Left ventricle myocardium inferior (tissue), 1 donor: ENCODE results near the gene SUPT6H. TPM values are rescaled to one million over a fixed set of nuclear protein-coding genes. Genes with fewer than 3 reads are reported as not detected.
A peak's percentile ranks its signal among the peaks of the same experiment; 100 is the strongest.

Source experiments
- DNase-seq: peaks from one replicate; pipeline ENCODE4 v3.0.0-alpha.2; 2020
- H3K27ac ChIP-seq: fragments of 200-600 bp; replicated peaks from 2 replicates; pipeline ENCODE4 v1.8.0; 2021
- H3K27me3 ChIP-seq: fragments of 200-600 bp; 2 replicates; pipeline ENCODE4 v1.8.0; 2021; ENCODE audit warnings: low read depth
- H3K36me3 ChIP-seq: fragments of 200-600 bp; 2 replicates; pipeline ENCODE4 v1.8.0; 2021
- H3K4me1 ChIP-seq: fragments of 200-600 bp; 2 replicates; pipeline ENCODE4 v1.8.0; 2021
- H3K4me3 ChIP-seq: fragments of 200-600 bp; 2 replicates; pipeline ENCODE4 v1.8.0; 2021; ENCODE audit warnings: mild to moderate bottlenecking, moderate library complexity
- H3K9me3 ChIP-seq: fragments of 200-600 bp; replicated peaks from 2 replicates; pipeline ENCODE4 v1.8.0; 2021
- intact Hi-C: fragments of 100-400 bp; cut with micrococcal nuclease; formaldehyde crosslinking; loops from one replicate; pipeline ENCODE4 v1.11.0; 2022
- total RNA-seq: library from RNA; stranded (reverse); fragmentation: NEBNext Ultra II Directional; extraction: Animal tissue kit (Norgen Biotek cat#: 25700); gene quantifications from one replicate; pipeline ENCODE4 v1.2.1, GENCODE V29; 2021
- TF ChIP-seq, protein P1 (sequence below): fragments of 200-600 bp; IDR thresholded peaks from 2 replicates; pipeline ENCODE4 v1.8.0; 2021; ENCODE audit warnings: antibody characterized with exemption, mild to moderate bottlenecking, borderline replicate concordance
- donor health status: DM: no; HTN: yes; CAD: no; lungs with severe emphysema.

SUPT6H gene
- total RNA-seq, 1 donor from 2014 or later: 44.8 TPM

DNA sequence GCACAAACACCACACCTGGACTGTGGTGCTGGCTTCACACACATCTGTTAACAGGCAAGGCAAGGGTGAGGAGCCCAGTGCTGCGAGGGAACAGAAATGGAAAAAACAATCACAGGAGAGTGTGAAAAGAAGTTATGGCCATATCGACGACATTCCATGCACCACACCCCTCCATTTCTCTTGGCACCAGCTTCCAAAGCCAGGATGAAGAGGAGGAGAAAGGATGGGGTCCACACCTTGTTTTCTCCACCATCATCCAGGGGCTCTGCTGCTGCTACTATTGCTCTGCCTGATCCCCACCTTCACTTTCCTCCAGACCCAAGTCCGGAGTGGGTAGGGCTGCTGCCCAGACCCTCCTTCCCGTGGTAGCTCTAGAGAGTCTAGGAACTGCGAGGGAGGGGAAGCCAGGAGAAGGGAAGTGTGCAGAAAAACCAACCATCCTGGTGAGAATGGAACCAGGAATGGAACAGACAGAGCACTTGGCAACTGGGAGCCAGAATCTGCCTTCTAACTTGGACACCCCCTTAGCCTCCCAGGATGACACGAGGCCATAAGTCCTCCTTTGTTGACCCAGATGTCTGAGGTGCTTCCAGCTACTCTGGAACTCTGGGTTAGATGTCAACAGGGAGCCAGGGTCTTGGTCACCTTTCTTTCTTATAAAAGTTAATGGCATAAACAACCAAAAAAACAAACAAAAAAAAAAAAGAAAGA lies 50.9 kb downstream of the SUPT6H start:
- H3K4me1 ChIP-seq: peaks cover 47% of the 10 kb centered on the region
- H3K27ac ChIP-seq: peak overlapping the region; percentile 95
- DNase-seq: no peak

DNA sequence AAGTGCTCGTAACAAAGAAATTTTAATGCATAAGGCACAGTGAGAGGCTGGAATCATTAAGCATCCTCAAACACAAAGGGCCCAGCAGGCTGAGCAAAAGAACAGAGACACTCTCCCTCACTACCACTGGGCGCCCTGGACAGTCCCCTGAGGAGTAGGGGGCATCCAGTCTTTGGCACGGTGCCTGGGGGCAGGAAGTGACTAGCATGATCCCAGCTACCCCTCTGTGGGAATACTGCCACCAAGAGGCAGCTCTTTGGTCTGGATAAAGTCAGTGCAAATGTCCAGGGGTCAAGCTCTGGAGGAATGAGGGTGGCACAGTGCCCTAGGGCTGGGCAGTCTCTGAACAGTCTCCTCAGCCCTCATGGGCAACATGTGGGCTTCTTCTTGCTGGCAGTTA lies 52.3 kb downstream of the SUPT6H start:
- Histone ChIP-seq H3K4me1 (peaks cover 61% of the 10 kb centered on the region), H3K9me3 (no peaks in the 10 kb centered on the region), H3K27ac (no peak overlapping the region), H3K27me3 (peaks cover 19% of the 10 kb centered on the region), H3K4me3 (no peak overlapping the region), H3K36me3 (peaks cover 18% of the 10 kb centered on the region)
- TF ChIP-seq, protein P1, sequence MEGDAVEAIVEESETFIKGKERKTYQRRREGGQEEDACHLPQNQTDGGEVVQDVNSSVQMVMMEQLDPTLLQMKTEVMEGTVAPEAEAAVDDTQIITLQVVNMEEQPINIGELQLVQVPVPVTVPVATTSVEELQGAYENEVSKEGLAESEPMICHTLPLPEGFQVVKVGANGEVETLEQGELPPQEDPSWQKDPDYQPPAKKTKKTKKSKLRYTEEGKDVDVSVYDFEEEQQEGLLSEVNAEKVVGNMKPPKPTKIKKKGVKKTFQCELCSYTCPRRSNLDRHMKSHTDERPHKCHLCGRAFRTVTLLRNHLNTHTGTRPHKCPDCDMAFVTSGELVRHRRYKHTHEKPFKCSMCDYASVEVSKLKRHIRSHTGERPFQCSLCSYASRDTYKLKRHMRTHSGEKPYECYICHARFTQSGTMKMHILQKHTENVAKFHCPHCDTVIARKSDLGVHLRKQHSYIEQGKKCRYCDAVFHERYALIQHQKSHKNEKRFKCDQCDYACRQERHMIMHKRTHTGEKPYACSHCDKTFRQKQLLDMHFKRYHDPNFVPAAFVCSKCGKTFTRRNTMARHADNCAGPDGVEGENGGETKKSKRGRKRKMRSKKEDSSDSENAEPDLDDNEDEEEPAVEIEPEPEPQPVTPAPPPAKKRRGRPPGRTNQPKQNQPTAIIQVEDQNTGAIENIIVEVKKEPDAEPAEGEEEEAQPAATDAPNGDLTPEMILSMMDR: no peak
- no peak for DNase-seq
- intact Hi-C loops: no loop called here

More for the DNA sequence above, 50.9 kb downstream of the SUPT6H start:
- Histone ChIP-seq H3K9me3 (no peaks in the 10 kb centered on the region), H3K27me3 (peaks cover 14% of the 10 kb centered on the region), H3K4me3 (no peak overlapping the region), H3K36me3 (peaks cover 18% of the 10 kb centered on the region)
- TF ChIP-seq, protein P1: no peak
- intact Hi-C loops: no loop called here

DNA sequence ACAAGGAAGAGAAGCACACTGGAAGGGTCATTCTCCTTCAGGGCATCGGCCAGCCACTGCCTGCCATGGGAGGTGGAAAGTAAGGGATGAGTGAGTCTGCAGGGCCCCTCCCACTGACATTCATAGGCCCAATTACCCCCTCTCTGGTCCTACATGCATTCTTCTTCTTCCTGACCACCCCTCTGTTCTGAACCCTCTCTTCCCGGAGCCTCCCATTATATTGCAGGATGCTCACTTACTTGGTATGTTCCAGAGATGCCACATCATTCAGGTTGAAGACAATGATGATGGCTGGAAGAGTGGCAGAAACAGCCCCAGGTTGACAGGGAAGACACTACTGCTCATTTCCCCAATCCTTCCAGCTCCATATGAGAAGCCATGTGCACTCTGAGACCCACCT lies 53.2 kb downstream of the SUPT6H start:
- DNase-seq: no peak
- Histone ChIP-seq H3K27me3 (peaks cover 19% of the 10 kb centered on the region), H3K9me3 (no peaks in the 10 kb centered on the region), H3K27ac (no peak overlapping the region), H3K36me3 (peaks cover 18% of the 10 kb centered on the region), H3K4me3 (no peak overlapping the region), H3K4me1 (peaks cover 60% of the 10 kb centered on the region)
- intact Hi-C loops: no loop called here
- TF ChIP-seq, protein P1: no peak

DNA sequence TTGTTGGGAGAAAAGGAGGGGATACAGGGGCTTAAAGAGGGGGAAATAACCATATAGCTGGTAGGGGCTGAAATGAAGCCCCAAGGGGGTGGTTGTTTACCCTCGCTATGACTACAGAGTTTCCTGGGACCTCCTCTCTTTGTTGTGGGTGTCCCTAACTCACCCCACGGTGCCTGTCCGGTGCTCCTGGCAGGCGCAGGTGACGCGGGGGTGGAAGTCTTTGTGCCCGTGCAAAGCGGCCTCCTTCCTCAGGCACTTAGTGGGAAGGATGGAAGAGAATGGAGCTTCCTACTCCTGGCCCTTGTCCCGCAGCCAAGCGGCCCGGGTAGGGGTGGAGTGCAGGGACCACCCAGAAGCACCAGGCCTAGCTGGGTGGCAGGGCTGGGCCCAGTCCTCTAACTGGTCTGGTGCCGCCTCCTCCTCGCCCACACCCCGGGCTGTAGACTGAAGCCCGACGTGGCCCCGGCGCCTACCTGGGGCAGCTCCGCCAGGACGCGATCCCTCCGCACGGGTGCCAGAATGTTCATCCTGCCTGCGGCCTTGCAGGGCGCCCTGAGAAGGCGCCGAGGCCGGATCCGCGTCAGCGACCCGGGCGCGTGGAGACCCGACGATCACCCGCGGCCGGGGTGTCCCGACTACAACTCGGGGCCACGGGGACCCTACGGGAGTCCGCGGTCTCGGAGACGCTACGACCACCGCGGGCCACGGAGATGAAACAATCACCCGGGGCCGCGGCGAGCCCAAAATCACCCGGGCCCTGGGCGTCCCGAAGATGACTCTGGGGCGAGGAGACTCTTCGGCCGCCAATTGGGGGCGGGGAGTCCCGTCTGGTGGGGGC lies 55.0 kb downstream of the SUPT6H start:
- peak; percentile 34 for DNase-seq
- Histone ChIP-seq H3K4me3 (peak overlapping the region; percentile 82), H3K9me3 (no peaks in the 10 kb centered on the region), H3K36me3 (peaks cover 30% of the 10 kb centered on the region), H3K4me1 (peaks cover 66% of the 10 kb centered on the region), H3K27me3 (peaks cover 19% of the 10 kb centered on the region), H3K27ac (peak overlapping the region; percentile 86)
- TF ChIP-seq, protein P1: no peak
- intact Hi-C loops: no loop called here

DNA sequence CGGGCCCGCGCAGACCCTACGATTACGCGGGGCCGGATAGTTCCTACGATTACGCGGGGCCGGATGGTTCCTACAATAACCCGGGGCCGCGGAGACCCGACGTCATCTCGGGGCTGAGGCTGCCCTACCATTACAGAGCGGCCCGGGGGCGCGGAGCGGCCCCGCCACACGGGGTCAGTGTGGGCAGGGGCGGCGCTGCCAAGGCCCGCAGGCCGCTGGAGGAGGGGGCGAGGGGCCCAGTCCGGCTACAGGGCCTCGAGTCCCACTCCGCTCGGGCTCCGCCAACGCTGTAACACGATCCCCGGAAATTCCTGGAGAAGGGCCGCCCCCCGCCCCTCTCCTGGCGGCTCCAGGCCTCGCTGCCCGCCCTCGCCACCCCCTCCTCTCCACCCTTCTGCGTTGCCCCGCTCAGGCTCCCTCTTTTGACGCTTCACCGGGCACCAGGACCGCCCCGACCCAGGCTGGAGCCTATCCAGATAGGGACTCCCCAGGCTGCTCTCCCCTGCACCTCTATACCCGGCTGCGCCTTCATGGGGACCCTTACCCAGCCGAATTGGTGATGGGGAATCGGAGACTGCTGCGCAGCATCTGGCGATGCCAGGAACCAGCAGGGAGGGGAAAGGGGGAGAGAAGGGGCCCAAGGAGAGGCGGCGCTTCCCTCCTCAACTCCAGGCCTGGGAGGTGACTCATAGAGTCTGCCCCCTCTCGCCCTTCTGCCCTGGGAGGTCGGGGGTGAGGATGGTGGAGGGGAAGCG lies 55.8 kb downstream of the SUPT6H start, which contains the start of gene RAB34:
RAB34 (minus strand) TSS at position 291 of the 755 bp plus-strand sequence. CDS start 602 bp downstream, outside the sequence.
- Histone ChIP-seq H3K4me3 (peak within 1 kb of the TSS; percentile 82), H3K4me1 (peaks cover 66% of the 10 kb centered on the region), H3K27me3 (peaks cover 19% of the 10 kb centered on the region), H3K27ac (peak within 1 kb of the TSS; percentile 86), H3K9me3 (no peaks in the 10 kb centered on the region), H3K36me3 (peaks cover 38% of the 10 kb centered on the region)
- TF ChIP-seq, protein P1: peak; percentile 43
- DNase-seq: peak; percentile 72
- intact Hi-C loops: no loop called here
